Sigmoid colon (tissue), 3 donors: ENCODE results near the gene SOS1.

Experiments
- POLR2A ChIP-seq, 2 donors: fragments of 450-650 bp; IDR thresholded peaks; one replicate each; pipeline ENCODE4 v1.6.1; 2016; ENCODE audit warnings: antibody characterized with exemption in 2 of 2, mild to moderate bottlenecking in 2 of 2, moderate library complexity in 2 of 2
- TF ChIP-seq, protein P1 (sequence below), 4 experiments: fragments of 450-650 bp in 3 of 4; fragments of 200-600 bp in 1 of 4; IDR thresholded peaks; one replicate each; pipeline ENCODE4 v1.5.1; 2016 to 2019; ENCODE audit warnings: antibody characterized with exemption in 4 of 4, mild to moderate bottlenecking in 3 of 4, moderate library complexity in 2 of 4

DNA sequence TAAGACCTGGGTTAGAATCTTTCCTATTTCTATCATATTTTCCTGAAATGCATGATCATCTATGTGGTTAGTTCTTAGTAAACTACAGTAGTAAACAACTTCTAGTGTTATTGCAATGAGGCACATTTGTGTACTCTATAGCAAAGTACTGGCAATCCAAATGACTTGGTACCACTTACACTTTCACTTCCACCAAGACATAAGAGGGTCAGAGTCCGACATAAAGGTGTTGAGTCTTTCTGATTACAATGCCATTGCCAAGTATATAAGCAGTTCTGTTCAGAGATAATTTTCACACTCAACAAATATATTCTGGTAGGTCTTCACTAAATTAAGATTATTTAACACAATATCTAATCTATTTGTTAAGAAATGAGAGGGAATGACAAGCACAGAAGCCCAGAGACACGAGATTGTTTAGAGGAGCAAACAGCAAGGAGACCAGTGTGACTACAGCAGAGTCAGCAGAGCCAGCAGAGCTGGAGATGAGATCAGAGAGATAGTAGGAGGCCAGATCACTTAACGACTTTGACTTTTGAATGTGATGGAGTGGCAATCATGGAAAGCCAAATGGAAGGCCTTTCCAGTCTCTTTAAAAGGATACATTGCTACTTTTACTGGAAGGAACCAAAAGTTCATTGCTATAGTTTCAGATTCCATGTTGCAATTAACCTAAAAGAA lies 27.5 kb downstream of the SOS1 start:
- TF ChIP-seq, protein P1, sequence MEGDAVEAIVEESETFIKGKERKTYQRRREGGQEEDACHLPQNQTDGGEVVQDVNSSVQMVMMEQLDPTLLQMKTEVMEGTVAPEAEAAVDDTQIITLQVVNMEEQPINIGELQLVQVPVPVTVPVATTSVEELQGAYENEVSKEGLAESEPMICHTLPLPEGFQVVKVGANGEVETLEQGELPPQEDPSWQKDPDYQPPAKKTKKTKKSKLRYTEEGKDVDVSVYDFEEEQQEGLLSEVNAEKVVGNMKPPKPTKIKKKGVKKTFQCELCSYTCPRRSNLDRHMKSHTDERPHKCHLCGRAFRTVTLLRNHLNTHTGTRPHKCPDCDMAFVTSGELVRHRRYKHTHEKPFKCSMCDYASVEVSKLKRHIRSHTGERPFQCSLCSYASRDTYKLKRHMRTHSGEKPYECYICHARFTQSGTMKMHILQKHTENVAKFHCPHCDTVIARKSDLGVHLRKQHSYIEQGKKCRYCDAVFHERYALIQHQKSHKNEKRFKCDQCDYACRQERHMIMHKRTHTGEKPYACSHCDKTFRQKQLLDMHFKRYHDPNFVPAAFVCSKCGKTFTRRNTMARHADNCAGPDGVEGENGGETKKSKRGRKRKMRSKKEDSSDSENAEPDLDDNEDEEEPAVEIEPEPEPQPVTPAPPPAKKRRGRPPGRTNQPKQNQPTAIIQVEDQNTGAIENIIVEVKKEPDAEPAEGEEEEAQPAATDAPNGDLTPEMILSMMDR (IDR thresholded peaks at IDR 0.05) = no peak
- TF ChIP-seq POLR2A (IDR thresholded peaks at IDR 0.05) = no peak
